GM21717 (cell line): ENCODE measurements around the gene CACNA1I.
"Not testable (repeated sequence)": the region's sequence is repeated elsewhere in the genome, so short reads cannot be mapped to it uniquely, and the experiment has no call there.

Source experiments
- ATAC-seq: cut with Tn5 transposase; IDR thresholded peaks from one replicate; pipeline ENCODE4 v1.9.1; 2021; ENCODE audit warnings: mild to moderate bottlenecking, moderate library complexity; ENCODE audit not compliant: unreplicated experiment

The CACNA1I gene

DNA sequence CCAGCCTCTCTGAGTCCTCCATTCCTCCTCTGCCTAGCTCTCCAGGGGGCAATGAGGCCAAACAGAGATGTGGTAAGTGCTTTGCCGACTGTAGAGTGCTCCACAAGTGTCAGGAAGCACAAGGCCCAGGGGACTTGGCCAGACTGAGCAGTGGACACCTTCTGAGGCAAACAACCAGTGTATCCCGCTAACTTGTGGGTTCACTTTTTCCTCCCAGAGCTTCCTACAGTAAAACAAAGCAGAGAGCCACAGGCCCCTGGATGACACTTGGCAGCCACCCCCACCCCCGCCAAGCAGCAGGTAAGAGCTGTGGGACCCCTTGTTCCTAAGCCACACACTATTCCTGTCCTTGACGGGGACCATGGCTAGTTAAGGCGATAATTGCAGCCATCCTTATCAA lies 160.9 kb downstream of the CACNA1I start:
- ATAC-seq, result no peak

DNA sequence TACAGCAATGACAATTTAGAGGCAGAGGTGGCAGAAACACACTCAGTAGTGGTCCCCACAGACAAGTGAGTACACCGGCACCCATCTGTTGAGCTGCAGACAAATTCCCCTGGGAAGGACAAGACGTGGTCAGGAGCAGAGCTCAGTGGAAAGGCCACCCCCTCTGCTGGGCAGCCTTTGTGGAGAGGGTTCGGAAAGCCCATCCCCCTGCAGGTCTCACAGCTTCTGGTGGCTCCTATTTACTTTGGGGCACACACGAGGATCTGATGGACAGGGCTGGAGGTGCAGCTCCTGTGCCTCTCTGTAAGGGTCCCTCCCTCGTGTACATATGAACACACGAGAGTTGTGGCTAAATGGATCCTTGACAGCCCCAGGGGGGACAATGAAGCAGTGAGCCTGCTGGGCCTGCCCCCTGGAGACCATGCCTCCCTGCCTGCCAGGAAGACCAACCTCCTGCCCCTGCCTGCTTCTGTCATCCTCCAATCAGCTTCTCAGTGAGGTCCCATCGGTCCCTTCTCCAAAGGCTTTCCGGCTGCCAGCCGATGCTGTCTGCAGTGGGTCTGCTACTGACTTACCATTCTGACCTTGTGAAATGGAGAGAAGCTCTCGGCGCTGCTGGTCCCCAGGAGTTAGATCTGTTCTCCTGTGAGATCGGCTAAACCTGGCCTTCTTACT lies 161.5 kb downstream of the CACNA1I start:
- ATAC-seq, result no peak

DNA sequence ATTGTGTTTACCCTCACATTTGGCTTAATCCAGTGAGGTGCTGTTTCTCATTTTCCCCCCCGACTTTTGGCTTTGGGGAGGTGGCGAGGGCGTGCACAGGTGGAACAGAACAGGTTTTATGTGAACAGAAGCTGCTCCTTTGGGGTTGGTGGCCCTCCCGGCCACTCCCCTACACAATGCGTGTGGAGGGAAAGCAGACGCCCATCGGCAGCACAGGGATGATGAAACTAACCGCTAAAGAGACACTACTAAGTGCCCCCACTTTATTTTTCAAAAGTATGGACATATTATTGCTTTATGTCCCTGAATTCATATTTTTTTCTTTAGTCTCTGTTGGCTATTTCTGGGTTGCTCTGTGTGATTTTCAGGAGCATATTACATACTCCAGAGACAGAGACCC lies 162.1 kb downstream of the CACNA1I start:
- no peak for ATAC-seq

DNA sequence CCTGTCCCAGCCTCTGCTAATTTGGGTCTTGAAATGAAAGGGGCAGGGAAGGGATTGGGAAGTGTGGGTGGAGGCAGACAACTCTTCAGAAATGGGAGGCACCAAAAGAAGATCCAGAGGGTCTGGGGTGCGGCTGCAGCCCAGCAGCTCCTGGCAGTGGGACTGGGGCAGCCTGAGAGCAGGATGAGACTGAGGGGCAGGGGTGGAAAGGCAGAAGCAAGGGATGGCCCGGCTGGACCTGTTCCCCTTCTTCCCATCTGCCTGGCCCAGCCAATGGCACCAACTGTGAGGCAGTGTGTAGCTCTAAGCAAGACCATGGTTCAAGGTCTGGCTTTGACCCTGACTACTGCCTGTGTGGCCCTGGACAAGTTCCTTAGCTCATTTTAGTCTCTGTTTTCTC lies 162.6 kb downstream of the CACNA1I start:
- ATAC-seq, result no peak

DNA sequence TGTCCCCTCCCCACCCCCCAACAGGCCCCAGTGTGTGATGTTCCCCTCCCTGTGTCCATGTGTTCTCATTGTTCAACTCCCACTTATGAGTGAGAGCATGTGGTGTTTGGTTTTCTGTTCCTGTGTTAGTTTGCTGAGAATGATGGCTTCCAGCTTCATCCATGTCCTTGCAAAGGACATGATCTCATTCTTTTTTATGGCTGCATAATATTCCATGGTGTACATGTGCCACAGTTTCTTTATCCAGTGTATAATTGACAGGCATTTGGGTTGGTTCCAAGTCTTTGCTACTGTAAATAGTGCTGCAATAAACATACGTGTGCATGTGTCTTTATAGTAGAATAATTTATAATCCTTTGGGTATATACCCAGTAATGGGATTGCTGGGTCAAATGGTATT lies 163.5 kb downstream of the CACNA1I start:
- ATAC-seq, result not testable (repeated sequence)

DNA sequence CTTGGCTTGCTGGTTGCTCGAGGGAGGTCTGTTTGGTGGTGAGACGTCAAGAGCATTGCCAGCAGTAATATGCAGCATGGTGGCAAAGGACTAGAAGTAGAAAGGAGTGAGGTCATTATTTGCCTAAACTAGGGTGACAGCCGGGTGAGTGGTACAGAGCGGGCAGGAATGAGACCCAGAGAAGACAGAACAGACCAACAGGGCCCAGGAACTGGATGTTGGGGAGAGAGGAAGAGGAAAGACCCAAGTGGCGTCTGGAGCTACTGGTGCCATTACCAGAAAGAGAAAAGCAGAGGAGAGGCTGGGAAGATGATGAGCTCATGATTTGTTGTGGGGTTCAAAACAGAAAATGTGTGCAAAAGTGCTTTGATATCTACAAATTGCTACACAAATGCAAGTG lies 164.3 kb downstream of the CACNA1I start:
- ATAC-seq, result no peak

DNA sequence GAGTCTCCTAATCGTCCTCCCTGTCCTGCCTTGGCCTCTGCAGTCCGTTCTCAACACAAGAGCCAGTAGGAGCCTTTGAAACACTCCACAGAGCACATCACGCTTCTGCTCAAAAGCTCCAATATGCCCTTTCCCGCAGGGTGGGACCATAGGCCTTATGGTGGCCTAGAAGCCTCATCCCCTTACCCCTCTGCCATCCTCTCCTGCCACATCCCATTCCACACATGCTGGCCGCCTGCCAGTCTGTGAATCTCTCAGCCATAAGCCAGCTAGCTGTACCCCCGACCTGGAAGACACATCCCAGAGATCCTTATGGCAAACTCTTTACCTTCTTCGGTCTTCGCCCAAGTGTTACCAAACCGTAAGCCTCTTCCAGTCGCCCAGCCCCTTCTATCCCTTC lies 165.2 kb downstream of the CACNA1I start:
- no peak for ATAC-seq

DNA sequence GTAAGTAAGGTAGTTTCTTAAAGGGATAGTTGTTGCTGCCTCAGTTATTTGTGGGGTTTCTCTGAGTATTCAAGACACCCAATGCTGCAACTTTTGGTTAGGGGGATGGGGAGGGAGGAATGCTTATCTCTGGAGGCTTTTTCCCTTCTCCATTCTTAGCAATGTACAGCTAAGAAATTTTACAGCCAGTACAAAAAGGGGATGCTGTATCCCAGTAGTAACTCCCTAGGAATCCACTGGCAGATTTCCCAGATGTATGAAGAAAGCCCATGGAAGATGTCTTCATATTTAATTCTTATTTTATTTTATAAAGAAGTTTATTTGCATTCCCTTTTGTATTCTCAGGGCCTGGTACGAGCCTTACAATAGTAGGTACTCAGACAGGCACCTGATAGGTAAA lies 168.2 kb downstream of the CACNA1I start:
- ATAC-seq, result no peak
